ENCODE measurements around the gene CFAP74.
A peak's percentile ranks its signal among the peaks of the same experiment; 100 is the strongest.

Gene CFAP74

DNA sequence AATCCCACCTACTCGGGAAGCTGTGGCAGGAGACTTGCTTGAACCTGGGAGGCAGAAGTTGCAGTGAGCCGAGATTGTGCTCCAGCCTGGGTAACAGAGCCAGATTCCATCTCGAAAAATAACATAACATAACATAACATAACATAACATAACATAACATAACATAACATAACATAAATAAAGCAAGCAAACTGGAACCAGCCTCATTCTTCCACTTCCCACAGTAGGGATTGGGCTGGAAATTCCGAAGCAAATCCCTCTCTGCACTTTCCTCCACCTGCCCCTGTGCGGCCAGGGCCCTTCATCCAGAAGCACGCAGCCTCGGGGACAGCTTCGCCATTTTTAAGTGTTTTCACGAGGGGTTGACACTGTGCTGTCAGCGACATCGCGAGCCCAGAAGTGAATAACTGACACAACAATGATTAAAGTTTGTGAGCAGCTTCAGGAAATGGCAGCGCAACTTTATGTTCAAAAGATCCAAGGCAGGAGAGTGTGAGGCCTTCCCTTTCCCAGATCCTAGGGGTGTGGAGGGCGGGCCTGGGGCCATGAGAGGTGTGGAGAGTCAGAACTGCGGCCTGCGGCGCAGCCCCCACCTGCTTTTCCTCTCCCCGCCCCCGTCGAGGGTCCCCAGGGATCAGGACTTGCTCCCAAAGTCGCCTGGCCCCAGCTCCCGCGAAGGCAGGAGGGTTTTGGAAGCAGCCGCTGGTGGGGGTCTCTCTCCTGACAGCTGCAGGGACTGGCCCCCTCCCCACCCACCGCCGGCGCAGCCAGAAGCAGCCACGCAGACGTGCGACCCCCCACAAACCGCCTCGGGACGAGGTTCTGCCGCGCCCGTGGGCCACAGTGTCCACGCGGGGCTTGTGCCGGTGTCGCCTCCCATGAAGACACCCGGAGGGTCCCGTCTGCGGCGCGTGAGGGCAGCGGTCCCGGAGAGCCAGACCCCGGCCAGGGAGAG is 14.9 kb upstream of the CFAP74 start:
- DNase-seq, result no peak

DNA sequence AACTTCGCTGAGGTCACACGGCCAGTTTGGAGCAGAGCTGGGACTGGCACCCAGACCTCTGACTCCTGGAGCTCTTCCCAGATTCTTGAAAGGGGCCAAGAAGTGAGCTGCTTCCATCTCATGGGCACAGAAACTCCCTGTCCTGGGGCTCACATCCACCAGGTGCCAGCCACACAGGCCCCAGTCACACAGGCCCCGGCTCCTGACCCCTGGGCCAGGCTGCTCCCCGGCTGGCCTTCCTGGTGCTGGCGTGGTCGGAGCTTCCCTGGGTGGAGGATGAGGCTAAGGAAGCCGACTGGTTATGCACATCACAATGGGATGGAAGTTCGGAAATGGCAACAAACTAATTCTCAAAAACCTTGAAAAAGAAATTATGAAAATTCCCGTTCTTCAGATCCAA is 12.5 kb upstream of the CFAP74 start:
- DNase-seq, result no peak

DNA sequence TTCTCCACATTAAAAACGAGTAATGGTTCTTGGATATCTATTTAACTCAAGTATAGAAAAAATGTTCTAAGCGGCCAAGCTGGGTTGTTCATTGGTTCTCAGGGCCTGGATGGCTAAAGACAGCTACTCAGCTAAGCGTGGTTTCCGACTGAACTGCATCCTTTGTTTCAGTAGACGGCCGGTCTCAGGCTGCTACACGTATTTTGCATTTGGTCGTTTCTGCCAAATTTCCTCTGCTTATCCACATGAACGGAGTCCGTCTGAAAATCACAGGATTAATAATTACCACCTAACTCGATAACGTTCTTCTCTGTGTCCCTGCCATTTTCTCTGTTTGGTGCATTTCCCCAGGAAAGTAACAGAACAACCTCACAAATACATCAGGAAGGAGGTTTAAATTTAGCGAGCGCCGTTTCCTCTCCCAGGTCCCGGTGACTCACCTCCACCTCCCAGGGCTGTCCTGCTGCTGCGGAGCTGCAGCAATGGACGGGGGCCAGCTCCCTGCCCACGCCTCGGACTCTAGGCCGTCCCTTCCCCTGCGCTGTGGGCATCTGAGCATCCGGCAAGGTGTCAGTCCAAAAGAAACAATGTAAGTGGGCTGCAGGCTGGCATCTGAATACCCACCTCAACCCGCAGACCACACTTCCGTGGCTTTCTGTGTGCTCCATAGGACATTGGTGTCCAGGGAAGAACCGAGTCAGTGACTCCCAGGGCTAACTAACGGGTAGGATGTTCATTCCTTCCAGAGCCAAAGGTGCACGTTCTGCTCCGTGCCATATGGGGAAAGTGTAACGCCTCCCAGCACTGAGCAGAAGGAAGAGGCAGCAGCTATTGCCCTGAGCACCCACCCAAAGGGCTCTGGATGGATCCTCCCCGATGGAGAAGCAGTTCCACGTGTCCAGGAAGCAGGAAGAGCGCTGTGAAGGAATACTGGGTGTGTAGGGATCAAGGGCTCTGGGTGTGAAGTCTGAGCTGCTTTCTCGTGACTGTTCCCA is 11.5 kb upstream of the CFAP74 start:
- no peak for DNase-seq

DNA sequence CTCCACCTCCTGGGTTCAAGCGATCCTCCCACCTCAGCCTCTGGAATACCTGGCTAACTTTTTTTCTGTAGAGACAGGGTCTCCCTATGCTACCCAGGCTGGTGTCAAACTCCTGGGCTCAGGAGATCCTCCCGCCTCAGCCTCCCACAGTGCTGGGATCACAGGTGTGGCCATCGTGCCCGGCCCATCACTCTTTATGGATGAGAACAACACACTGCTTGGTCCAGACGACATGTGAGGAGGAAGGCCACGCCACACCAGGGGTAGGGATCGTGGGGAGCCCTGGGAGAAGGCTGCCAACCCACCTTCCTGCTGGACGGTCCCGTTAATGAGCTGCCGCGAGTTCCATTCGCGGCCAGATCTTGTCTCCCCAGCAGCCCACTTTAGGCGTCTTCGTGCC is 10.6 kb upstream of the CFAP74 start:
- DNase-seq, result no peak

DNA sequence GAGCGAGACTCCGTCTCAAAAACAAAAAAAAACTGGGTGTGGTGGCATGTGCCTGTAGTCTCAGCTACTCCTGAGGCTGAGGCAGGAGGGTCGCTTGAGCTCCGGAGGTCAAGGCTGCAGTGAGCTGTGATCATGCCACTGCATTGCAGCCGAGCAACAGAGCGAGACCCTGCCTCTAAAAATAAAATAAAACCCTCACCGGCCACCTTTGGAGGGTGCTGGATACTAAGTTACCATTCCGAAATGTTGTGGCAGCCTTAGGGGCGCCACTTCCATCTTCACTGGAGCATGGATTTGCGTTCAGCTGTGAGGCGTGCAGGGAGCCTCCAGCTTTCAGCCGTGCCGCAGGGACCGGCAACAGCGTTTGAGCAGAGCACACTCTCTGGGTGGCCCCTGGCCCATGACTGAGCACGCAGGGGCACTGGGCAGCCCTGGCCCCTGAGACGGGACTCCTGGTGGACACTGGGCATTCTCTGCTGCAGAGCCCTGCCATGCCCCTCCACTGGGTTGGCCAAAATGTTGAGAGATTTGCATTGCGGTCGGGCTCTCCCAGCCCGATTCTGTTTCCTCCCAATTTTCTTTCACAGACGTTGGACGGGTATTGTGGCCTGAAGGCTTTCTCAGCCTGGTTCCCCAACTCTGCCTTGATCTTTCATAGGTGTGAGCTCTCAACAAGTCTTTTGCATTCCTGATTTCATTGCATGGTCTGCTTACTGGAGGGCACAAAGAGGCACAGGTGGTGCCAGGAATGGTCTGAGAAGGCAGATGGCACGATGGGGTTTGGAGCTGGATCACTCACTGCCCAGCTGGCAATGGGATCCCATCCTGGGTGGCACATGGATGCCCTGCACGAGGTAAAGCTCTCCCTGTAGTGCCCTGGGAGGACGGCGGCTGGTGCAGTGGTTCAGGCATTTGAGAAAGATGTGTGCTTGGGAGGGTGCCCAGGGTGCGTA is 5.8 kb upstream of the CFAP74 start:
- DNase-seq, result no peak

DNA sequence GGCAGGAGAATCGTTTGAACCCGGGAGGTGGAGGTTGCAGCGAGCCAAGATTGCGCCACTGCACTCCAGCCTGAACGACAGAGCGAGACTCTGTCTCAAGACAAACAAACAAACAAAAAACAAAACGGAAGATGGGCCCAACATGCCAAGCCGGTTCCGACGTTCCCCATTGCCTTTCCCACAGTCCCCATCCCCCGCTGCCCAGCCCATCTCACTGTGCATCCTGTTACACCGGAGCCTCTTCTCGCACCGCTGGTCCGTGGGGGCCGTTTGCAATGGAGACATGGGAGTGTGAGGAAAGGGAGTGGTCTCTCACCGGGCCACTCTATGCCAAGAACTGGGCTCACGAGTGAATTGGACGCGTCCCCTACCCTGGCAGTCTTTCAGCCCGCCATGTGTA is 1.3 kb upstream of the CFAP74 start:
- no peak for DNase-seq

DNA sequence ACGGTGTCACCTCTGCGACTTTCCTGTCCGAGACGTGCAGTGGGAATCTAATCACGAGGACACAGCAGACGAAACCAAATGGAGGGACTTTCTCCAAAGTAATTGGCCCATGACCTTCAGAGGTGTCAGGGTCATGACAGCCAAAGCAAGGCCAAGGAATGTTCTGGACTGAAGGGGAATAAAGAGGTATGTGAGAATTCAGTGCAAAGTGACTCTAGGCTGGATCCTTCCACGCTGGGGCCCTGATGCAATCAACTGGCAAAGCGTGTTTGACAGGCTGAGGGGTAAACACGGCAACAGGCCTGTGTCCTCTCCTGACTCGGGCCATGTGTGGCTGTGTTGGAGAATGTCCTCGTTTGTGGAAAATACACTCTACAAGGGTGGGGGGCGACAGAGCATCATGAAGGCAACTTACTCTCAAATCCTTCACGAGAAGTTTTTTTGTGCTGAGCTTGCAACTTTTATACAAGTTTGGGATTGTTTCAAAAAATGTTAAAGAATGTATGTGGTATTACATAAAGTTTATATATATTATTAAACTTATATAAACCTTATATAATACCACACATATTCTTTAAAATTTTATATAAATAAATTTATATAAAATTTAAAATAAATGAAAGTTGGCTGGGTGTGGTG is 1.7 kb downstream of the CFAP74 start:
- no peak for DNase-seq

DNA sequence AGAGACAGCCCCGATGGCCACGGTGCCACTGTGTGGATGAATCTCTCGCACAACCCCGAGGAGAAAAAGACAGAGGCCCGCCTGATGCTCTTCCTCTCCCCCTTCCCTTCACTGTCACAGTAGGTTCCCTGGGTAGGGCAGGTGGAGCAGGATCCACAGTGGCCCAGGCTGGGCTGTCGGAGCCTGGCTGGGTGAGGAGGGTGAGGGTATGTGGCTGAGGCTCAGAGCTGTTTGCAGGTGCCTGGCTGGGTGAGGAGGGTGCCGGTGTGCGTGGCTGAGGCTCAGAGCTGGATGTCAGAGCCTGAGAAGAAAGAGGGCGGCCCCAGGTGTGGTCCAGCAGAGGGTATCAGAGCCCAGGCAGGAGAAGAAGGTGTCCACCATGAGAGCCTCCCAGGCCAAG is 2.7 kb downstream of the CFAP74 start:
- no peak for DNase-seq

DNA sequence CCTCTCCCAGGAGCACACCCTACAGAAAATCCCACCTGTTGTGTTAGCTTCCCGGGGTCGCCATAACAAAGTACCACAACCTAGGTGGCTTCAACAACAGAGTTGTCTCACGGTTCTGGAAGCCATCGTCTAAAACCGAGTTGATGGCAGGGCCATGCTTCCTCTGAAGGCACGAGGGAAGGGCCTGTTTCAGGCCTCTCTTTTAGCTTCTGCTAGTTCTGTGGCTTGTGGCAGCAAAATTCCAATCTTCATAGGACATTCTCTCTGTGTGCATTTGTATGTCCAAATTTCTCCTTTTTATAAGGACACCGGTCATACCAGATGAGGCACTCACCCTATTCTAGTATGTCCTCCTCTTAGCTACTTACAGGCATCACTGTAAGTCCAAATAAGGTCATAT is 3.2 kb downstream of the CFAP74 start:
- no peak for DNase-seq

DNA sequence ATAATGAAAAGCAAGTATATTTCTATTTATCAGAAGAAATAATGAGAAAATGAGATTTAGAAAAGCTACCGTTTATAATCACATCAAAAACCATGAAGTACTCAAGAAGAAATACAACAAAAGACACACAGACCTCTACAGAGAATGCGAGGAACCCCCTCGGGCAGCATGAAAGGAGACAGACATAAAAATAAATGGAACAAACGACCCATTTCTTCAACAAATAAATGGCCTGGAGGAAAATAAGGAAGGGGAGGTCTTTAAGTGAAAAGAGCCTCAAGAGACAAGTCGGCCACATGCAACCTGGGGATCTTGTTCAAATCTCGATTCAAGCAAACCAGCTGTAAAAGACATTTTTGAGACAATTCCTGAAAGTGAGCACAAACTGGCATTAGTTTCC is 6.0 kb downstream of the CFAP74 start:
- no peak for DNase-seq

DNA sequence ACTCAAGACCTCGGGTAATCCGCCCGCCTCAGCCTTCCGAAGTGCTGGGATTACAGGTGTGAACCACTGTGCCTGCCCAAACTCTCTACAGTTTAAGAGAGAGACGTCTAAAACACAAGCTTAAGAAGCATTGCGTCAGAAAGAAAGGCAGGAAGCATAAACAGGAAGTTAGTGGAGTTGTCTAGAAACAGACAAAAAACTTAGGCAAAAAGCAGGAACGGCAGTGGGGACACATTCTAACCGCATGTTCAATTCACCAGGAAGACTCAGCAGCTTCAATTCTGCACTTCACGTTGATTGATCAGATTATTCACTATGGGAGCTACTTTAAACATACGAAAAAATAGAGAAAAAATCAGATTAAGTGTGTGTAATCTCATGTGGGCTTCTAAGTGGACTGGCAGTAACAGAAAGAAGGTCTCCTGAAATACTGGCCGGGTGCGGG is 7.4 kb downstream of the CFAP74 start:
- DNase-seq, result no peak

DNA sequence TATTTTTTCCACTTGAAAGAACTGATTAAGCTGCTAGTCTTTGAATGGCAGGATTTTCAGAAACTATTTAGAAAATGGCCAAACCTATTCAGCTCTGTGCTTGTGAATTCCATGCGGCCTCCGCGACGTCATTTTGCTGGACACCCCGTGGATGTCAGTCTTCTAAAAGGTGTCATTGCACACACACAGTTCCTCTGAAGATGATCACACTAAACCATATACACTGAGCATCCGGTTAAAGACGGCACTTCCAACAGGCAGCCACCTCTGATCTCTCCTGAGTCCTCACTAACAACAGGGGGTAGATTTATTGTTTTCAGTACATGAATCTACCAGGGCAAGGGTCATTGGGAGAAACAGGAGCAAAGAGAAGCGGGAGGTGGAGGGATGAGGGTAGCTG is 9.1 kb downstream of the CFAP74 start:
- DNase-seq, result no peak

DNA sequence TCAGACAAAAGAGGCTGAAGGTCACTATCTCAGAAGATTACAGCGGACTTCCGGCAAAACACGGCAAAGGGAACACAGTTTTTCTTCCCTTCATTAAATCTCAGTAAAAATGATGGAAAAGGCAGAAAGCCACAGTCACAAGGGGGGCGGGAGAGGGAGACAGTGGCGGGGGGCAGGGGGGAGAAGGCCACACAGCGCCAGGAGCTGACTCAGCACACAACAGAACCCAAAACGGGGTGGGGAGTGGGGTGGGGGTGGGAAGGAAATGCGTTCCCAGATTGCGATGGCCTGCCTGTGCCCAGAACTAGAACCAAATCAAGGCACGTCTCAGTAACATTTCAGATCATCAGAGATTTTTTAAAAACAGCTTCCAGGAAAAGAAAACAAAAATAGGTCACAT is 13.4 kb downstream of the CFAP74 start:
- DNase-seq, result no peak

DNA sequence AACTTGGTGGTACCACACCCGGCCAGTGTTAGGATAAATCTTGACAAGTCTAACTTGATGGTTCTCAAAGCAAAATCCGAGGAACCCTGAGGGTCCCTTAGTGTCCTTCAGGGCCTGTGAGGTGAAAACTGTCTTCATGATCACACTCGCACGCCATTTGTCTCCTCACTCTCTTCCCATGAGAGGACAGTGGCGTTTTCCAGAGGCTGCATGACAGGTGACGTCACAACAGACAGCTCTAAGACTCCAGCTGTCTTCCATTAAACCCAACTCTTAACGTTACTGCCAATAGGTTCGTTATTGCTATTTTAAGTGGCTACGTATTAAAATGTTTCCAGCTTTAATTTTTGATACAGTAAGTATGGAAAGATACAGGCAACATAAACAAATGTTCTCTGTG is 13.8 kb downstream of the CFAP74 start:
- no peak for DNase-seq

DNA sequence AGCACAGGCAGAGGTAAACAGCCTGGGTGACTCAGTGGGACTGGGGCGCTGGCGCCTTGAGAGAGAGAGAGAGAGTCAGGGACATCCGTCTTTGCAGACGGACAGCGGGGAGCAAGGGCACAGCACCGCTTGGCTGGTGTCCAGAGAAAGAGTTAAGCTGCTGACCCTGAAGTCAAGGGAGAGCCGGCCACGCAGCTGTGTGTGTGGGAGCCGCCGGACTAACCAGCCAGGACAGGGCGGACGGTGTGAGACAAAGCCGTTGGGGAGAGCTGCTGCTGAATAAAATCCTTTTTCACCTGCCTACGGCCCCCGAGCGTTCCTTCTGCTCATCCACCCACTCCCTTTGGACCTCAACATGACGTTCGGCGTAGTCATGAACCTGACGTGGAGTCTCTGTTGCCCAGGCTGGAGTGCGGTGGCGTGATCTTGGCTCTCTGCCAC is 14.5 kb downstream of the CFAP74 start:
- DNase-seq, result no peak

DNA sequence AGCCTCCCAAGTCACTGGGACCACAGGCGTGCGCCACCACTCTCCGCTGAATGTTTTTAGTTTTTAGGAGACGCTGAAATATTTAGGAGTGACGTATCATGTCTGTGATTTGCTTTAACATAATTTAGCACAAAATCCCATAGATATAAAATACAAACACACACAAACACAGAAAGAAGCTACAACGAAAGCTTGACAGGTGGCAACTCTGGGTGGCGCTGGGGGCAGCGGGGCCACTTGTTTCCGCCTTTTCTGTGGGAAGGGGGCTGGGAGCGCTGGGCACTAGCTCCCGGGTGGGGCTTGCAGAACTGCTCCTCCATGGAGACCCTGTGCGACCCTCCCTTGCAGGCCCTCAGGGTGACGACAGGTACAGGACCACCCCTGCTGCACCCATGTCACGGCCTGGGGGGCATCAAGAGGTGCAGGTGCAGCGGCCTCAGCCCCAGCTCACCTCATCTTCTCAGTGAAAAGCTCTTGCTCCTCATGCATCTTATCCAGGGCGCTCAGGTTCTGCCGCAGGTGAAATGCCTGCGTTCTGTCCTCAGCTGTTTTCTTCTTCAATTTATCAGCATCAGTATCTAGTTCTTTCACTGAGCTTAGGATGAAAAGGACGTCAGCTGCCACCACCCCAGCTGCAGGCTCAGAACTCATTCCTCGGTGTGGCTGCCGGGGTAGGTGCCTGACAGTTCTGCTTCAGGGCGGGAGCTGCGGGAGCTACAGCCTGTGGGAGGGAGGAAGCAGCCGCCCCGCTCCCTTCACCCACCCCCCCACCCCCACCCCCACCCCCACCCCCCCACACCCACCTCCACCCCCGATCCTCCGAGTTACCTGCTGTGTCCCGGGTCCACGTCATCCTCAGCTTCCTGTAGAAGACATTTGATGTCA is 15.3 kb downstream of the CFAP74 start:
- peak; percentile 5 for DNase-seq

DNA sequence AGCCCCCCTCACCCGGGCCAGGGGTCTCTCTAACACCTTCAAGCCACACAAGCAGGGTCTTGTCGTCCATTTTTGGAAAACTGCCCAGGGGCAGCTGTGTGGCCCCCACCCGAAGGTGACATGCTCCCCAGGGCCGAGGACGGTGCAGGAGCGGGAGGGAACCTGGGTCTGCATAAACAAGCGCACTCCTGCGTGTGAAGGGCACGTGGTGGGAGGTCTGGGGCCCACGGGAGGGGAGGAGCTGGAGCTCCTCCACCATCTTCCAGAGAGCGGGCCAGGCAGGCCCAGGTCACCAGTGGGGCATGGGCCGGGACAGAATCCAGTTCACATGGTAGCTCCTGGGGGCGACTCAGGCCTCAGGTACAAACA is 16.5 kb downstream of the CFAP74 start:
- DNase-seq, result no peak

DNA sequence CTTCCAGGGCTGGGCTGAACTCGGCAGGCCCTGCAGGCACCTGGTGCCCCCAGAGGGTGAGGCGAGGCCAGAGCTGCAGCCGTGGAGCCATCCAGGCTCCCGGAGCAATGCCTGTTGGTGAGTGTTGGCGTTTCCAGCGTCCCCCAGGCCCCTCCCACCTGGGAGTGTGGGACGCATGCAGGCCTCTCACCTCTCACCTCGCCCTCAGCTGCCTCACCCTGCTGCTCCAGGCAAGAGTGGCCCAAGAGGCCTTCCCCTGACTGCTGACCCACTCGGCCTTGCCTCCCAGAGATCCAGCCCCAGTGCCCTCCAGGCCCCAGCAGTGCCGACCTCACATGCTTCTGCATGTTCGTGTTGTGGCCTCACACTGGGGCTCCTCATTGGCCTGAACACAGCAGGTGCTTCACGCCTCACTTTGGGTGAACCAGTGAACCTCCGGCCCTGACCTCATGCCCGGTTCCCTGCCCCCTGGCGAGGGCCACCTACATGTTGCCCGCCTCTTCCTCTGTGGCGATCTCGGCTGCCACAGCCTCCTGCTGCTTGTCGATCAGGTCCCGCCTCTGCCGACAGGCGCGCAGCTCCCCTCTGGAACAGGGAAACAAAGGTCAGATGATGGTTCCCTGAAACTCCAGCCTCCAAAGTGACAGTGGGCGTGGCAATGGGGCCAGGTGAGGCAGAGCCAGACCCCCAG is 17.0 kb downstream of the CFAP74 start:
- DNase-seq, result no peak

DNA sequence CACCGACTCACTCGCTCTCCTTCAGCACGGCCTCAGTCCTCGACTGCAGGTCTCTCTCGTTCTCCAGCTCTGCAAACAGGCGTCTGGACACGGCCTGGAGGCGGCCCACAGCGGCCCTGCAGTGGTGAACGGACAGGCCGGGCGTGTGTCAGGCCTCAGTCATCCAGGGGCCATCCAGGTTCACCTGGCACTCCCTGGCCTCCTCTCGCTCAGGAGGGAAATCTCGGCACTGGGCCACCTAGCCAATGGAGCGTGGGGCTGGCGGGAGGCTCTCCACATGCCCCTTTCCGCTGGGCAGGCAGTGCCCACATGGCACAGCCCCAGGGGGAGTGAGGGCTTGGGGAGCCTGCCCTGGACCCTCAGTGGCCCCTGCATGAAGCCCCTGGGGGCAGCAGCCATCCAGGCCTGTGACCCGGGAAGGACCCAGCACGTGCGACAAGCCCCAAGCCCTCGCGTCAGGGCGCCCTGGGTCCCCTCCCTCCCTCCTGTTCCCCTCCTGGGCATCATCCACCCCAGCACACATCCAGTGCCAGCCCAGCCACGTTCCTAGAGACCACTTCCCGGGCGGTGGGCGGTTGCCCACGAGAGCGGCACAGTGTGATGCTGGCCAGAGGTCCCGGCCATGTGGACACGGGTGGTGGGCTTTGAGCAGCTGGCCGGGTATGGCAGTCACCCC is 18.1 kb downstream of the CFAP74 start:
- DNase-seq, result no peak
